ENCODE results near the gene LHB. TPM values are rescaled to one million over a fixed set of nuclear protein-coding genes. Genes with fewer than 3 reads are reported as not detected.

LHB gene
- total RNA-seq, 1 donor from 2014 or later = not detected

- Mint-ChIP-seq H3K27ac (ENCODE audit: unreplicated experiment) (no peak overlapping the region), H3K27me3 (ENCODE audit: unreplicated experiment) (no peaks in the 10 kb centered on the region), H3K4me3 (ENCODE audit: unreplicated experiment) (no peak overlapping the region), H3K4me1 (ENCODE audit: unreplicated experiment) (no peaks in the 10 kb centered on the region), H3K9me3 (ENCODE audit: unreplicated experiment) (no peaks in the 10 kb centered on the region), H3K36me3 (ENCODE audit: unreplicated experiment) (peaks cover 15% of the 10 kb centered on the region)
- DNase-seq (ENCODE audit: extremely low spot score, unreplicated experiment) = no peak
- TF ChIP-seq CTCF (IDR thresholded peaks at IDR 0.05) = no peak
These were observed 6.4 kb downstream of the LHB start for GRCh38 chr19:49010453-49010852.

- H3K36me3 Mint-ChIP-seq (ENCODE audit: unreplicated experiment) = peaks cover 13% of the 10 kb centered on the region
- no peak for DNase-seq (ENCODE audit: extremely low spot score, unreplicated experiment)
- H3K9me3 Mint-ChIP-seq (ENCODE audit: unreplicated experiment) = no peaks in the 10 kb centered on the region
- no peak overlapping the region for H3K4me3 Mint-ChIP-seq (ENCODE audit: unreplicated experiment)
- H3K27ac Mint-ChIP-seq (ENCODE audit: unreplicated experiment) = no peak overlapping the region
- H3K27me3 Mint-ChIP-seq (ENCODE audit: unreplicated experiment) = no peaks in the 10 kb centered on the region
- no peaks in the 10 kb centered on the region for H3K4me1 Mint-ChIP-seq (ENCODE audit: unreplicated experiment)
- no peak for TF ChIP-seq CTCF (IDR thresholded peaks at IDR 0.05)
These were observed 7.1 kb downstream of the LHB start for GRCh38 chr19:49009828-49010227.

- no peaks in the 10 kb centered on the region for H3K9me3 Mint-ChIP-seq (ENCODE audit: unreplicated experiment)
These were observed 10.0 kb downstream of the LHB start for GRCh38 chr19:49006905-49007304.

GRCh38 chr19:49004964-49005614 lies 11.8 kb downstream of the LHB start:
- no peak for TF ChIP-seq CTCF (IDR thresholded peaks at IDR 0.05)
- H3K36me3 Mint-ChIP-seq (ENCODE audit: unreplicated experiment) = peaks cover 5% of the 10 kb centered on the region
- H3K9me3 Mint-ChIP-seq (ENCODE audit: unreplicated experiment) = no peaks in the 10 kb centered on the region

More at GRCh38 chr19:49006905-49007304, 10.0 kb downstream of the LHB start:
- Mint-ChIP-seq H3K4me3 (ENCODE audit: unreplicated experiment) (no peak overlapping the region), H3K36me3 (ENCODE audit: unreplicated experiment) (peaks cover 9% of the 10 kb centered on the region), H3K27me3 (ENCODE audit: unreplicated experiment) (no peaks in the 10 kb centered on the region), H3K27ac (ENCODE audit: unreplicated experiment) (no peak overlapping the region), H3K4me1 (ENCODE audit: unreplicated experiment) (no peaks in the 10 kb centered on the region)
- TF ChIP-seq CTCF (IDR thresholded peaks at IDR 0.05) = no peak
- DNase-seq (ENCODE audit: extremely low spot score, unreplicated experiment) = no peak

GRCh38 chr19:49004133-49004532 lies 12.8 kb downstream of the LHB start:
- Mint-ChIP-seq H3K27me3 (ENCODE audit: unreplicated experiment) (no peaks in the 10 kb centered on the region), H3K4me3 (ENCODE audit: unreplicated experiment) (no peak overlapping the region), H3K9me3 (ENCODE audit: unreplicated experiment) (no peaks in the 10 kb centered on the region), H3K27ac (ENCODE audit: unreplicated experiment) (no peak overlapping the region), H3K4me1 (ENCODE audit: unreplicated experiment) (peaks cover 2% of the 10 kb centered on the region), H3K36me3 (ENCODE audit: unreplicated experiment) (peaks cover 5% of the 10 kb centered on the region)
- DNase-seq (ENCODE audit: extremely low spot score, unreplicated experiment) = no peak
- no peak for TF ChIP-seq CTCF (IDR thresholded peaks at IDR 0.05)

More at GRCh38 chr19:49004964-49005614, 11.8 kb downstream of the LHB start:
- Mint-ChIP-seq H3K4me1 (ENCODE audit: unreplicated experiment) (no peaks in the 10 kb centered on the region), H3K27me3 (ENCODE audit: unreplicated experiment) (no peaks in the 10 kb centered on the region), H3K27ac (ENCODE audit: unreplicated experiment) (no peak overlapping the region), H3K4me3 (ENCODE audit: unreplicated experiment) (no peak overlapping the region)
- no peak for DNase-seq (ENCODE audit: extremely low spot score, unreplicated experiment)
